WERI-Rb-1 (cell line): ENCODE data around the gene PDE6C.
A peak's percentile ranks its signal among the peaks of the same experiment; 100 is the strongest.

ENCODE experiments used
- DNase-seq: peaks from one replicate; pipeline ENCODE4 v3.0.0-alpha.2; 2020
- H3K27ac ChIP-seq: fragments of 250-450 bp; sonication (Bioruptor Pico); 2 replicates; pipeline ENCODE4 v1.5.1; 2020; ENCODE audit warnings: mild to moderate bottlenecking, moderate library complexity
- H3K27me3 ChIP-seq: fragments of 250-450 bp; sonication (Bioruptor Pico); 2 replicates; pipeline ENCODE4 v1.5.1; 2021; ENCODE audit warnings: mild to moderate bottlenecking, low read depth, moderate library complexity; ENCODE audit not compliant: insufficient read depth, severe bottlenecking
- H3K36me3 ChIP-seq: fragments of 250-450 bp; sonication (Bioruptor Pico); 2 replicates; pipeline ENCODE4 v1.5.1; 2020; ENCODE audit warnings: mild to moderate bottlenecking, moderate library complexity
- H3K4me3 ChIP-seq: 2 replicates; pipeline ENCODE4 v1.5.1; 2011; ENCODE audit warnings: low read depth, mild to moderate bottlenecking, control low read depth, low read length
- H3K9me3 ChIP-seq: fragments of 250-450 bp; sonication (Bioruptor Pico); 2 replicates; pipeline ENCODE4 v1.5.1; 2021; ENCODE audit warnings: mild to moderate bottlenecking, moderate library complexity; ENCODE audit not compliant: severe bottlenecking
- CTCF ChIP-seq: IDR thresholded peaks from 2 replicates; pipeline ENCODE4 v1.5.1; 2011; ENCODE audit warnings: low read depth, mild to moderate bottlenecking, control low read depth, inconsistent platforms, low read length

PDE6C gene

GRCh38 chr10:93595378-93596161 lies 16.8 kb upstream of the PDE6C start:
- H3K27me3 ChIP-seq: no peaks in the 10 kb centered on the region
- no peak for DNase-seq
- no peaks in the 10 kb centered on the region for H3K9me3 ChIP-seq
- no peaks in the 10 kb centered on the region for H3K36me3 ChIP-seq
- H3K27ac ChIP-seq: no peak overlapping the region
- no peak overlapping the region for H3K4me3 ChIP-seq
- TF ChIP-seq CTCF: no peak

- H3K36me3 ChIP-seq: no peaks in the 10 kb centered on the region
- no peak for DNase-seq
- no peak overlapping the region for H3K4me3 ChIP-seq
- H3K27ac ChIP-seq: no peak overlapping the region
- TF ChIP-seq CTCF: peak; percentile 55
- H3K27me3 ChIP-seq: no peaks in the 10 kb centered on the region
- no peaks in the 10 kb centered on the region for H3K9me3 ChIP-seq
Observed at GRCh38 chr10:93596539-93596938, 15.8 kb upstream of the PDE6C start.

GRCh38 chr10:93597075-93597599 lies 15.2 kb upstream of the PDE6C start:
- no peaks in the 10 kb centered on the region for H3K27me3 ChIP-seq
- H3K9me3 ChIP-seq: no peaks in the 10 kb centered on the region
- H3K4me3 ChIP-seq: no peak overlapping the region
- DNase-seq: no peak
- TF ChIP-seq CTCF: no peak
- H3K36me3 ChIP-seq: no peaks in the 10 kb centered on the region
- H3K27ac ChIP-seq: no peak overlapping the region

GRCh38 chr10:93598157-93598556 lies 14.2 kb upstream of the PDE6C start:
- H3K4me3 ChIP-seq: no peak overlapping the region
- TF ChIP-seq CTCF: no peak
- no peak overlapping the region for H3K27ac ChIP-seq
- no peak for DNase-seq
- no peaks in the 10 kb centered on the region for H3K27me3 ChIP-seq
- no peaks in the 10 kb centered on the region for H3K9me3 ChIP-seq
- no peaks in the 10 kb centered on the region for H3K36me3 ChIP-seq

GRCh38 chr10:93599335-93599734 lies 13.0 kb upstream of the PDE6C start:
- DNase-seq: no peak
- no peak overlapping the region for H3K27ac ChIP-seq
- no peak overlapping the region for H3K4me3 ChIP-seq
- no peak for TF ChIP-seq CTCF
- no peaks in the 10 kb centered on the region for H3K27me3 ChIP-seq
- H3K9me3 ChIP-seq: no peaks in the 10 kb centered on the region
- H3K36me3 ChIP-seq: no peaks in the 10 kb centered on the region
